IMR-90 (cell line): ENCODE data around the gene ZNF280C. TPM values are rescaled to one million over a fixed set of nuclear protein-coding genes. Genes with fewer than 3 reads are reported as not detected.
A peak's percentile ranks its signal among the peaks of the same experiment; 100 is the strongest.

Source experiments
- ATAC-seq: fragments of 200-7000 bp; cut with Tn5 transposase; 2 replicates; pipeline ENCODE4 v1.9.1; 2020; ENCODE audit warnings: low read depth, mild to moderate bottlenecking, moderate library complexity
- BruUV-seq: library from RNA; stranded (reverse); fragments of 400-500 nt; replicated peaks from 2 replicates; lab custom pipeline; 2021; lab: Mats Ljungman, UMichigan
- CTCF ChIA-PET: fragments of 300-600 bp; formaldehyde crosslinking; extraction: SDS; loops from one replicate; lab custom pipeline; 2021; ENCODE audit warnings: antibody characterized with exemption; lab: Yijun Ruan, JAX
- POLR2A ChIA-PET: fragments of 300-600 bp; sonication (Branson Sonifier 250); formaldehyde crosslinking; loops from one replicate; lab custom pipeline; 2022; ENCODE audit warnings: antibody characterized with exemption; ENCODE audit not compliant: unreplicated experiment; lab: Charles Lee
- DNase-seq: peaks from one replicate; pipeline ENCODE4 v3.0.0; 2013
- H2AFZ ChIP-seq: replicated peaks from 2 replicates; pipeline ENCODE3; 2013; ENCODE audit warnings: low read length, mild to moderate bottlenecking; ENCODE audit not compliant: poor library complexity
- H2AK5ac ChIP-seq: 2 replicates; pipeline ENCODE4 v1.6.1; 2013; ENCODE audit warnings: low read depth, low read length, inconsistent platforms
- H2AK9ac ChIP-seq: replicated peaks from 2 replicates; pipeline ENCODE3; 2013; ENCODE audit warnings: mild to moderate bottlenecking, low read depth, low read length, moderate library complexity; ENCODE audit not compliant: poor library complexity
- H2BK120ac ChIP-seq: 2 replicates; pipeline ENCODE4 v1.6.1; 2013; ENCODE audit warnings: low read depth, low read length, inconsistent platforms
- H2BK15ac ChIP-seq: 3 replicates; pipeline ENCODE4 v1.6.1; 2013; ENCODE audit warnings: low read depth, low read length, inconsistent platforms
- H2BK20ac ChIP-seq: 2 replicates; pipeline ENCODE4 v1.6.1; 2013; ENCODE audit warnings: low read depth, mild to moderate bottlenecking, inconsistent platforms, low read length, moderate library complexity
- H2BK5ac ChIP-seq: 2 replicates; pipeline ENCODE4 v1.6.1; 2013; ENCODE audit warnings: mild to moderate bottlenecking, low read depth, low read length, inconsistent platforms; ENCODE audit not compliant: poor library complexity, severe bottlenecking
- H3K14ac ChIP-seq: replicated peaks from 2 replicates; pipeline ENCODE4 v1.6.1; 2013; ENCODE audit warnings: low read depth, low read length, inconsistent platforms
- H3K18ac ChIP-seq: 2 replicates; pipeline ENCODE4 v1.6.1; 2013; ENCODE audit warnings: low read depth, low read length, control low read depth
- H3K23ac ChIP-seq: 2 replicates; pipeline ENCODE4 v1.6.1; 2013; ENCODE audit warnings: low read depth, low read length, inconsistent platforms
- H3K27ac ChIP-seq: 2 replicates; pipeline ENCODE4 v1.5.1; 2013; ENCODE audit warnings: mild to moderate bottlenecking, control low read depth, low read length; ENCODE audit not compliant: insufficient read depth
- H3K27me3 ChIP-seq: 2 replicates; pipeline ENCODE4 v1.6.1; 2013; ENCODE audit warnings: low read length; ENCODE audit not compliant: control insufficient read depth, insufficient read depth
- H3K36me3 ChIP-seq: 2 replicates; pipeline ENCODE4 v1.6.1; 2013; ENCODE audit warnings: low read length, mixed read lengths; ENCODE audit not compliant: control insufficient read depth, insufficient read depth
- H3K4ac ChIP-seq: 2 replicates; pipeline ENCODE4 v1.6.1; 2013; ENCODE audit warnings: low read depth, low read length, inconsistent platforms
- H3K4me1 ChIP-seq: 2 replicates; pipeline ENCODE4 v1.6.1; 2013; ENCODE audit warnings: low read length, mixed read lengths; ENCODE audit not compliant: control insufficient read depth, insufficient read depth
- H3K4me2 ChIP-seq: 2 replicates; pipeline ENCODE4 v1.6.1; 2013; ENCODE audit warnings: low read depth, mild to moderate bottlenecking, control low read depth, low read length, moderate library complexity
- H3K4me3 ChIP-seq: 2 replicates; pipeline ENCODE4 v1.5.1; 2013; ENCODE audit warnings: low read depth, mild to moderate bottlenecking, control low read depth, low read length, moderate library complexity; ENCODE audit not compliant: insufficient read depth
- H3K56ac ChIP-seq: 2 replicates; pipeline ENCODE4 v1.6.1; 2013; ENCODE audit warnings: low read length, inconsistent platforms; ENCODE audit not compliant: insufficient read depth; ENCODE audit errors: extremely low read depth
- H3K79me1 ChIP-seq, 2 experiments: 2 replicates each; pipeline ENCODE4 v1.6.1; 2013; ENCODE audit warnings: low read length in 2 of 2, inconsistent platforms in 1 of 2, low read depth in 1 of 2
- H3K9ac ChIP-seq: 2 replicates; pipeline ENCODE4 v1.6.1; 2013; ENCODE audit warnings: low read depth, low read length, control low read depth
- H3K9me1 ChIP-seq: 2 replicates; pipeline ENCODE4 v1.6.1; 2013; ENCODE audit warnings: low read length, inconsistent platforms; ENCODE audit not compliant: insufficient read depth
- H3K9me3 ChIP-seq: 2 replicates; pipeline ENCODE4 v1.6.1; 2013; ENCODE audit warnings: low read length; ENCODE audit not compliant: control insufficient read depth, insufficient read depth
- H4K20me1 ChIP-seq: 2 replicates; pipeline ENCODE4 v1.6.1; 2013; ENCODE audit warnings: low read length, inconsistent platforms; ENCODE audit not compliant: insufficient read depth
- H4K5ac ChIP-seq: 2 replicates; pipeline ENCODE4 v1.6.1; 2013; ENCODE audit warnings: mild to moderate bottlenecking, low read depth, low read length, control low read depth
- H4K8ac ChIP-seq, 2 experiments: 2 replicates each; pipeline ENCODE4 v1.6.1; 2013; ENCODE audit warnings: low read depth in 2 of 2, low read length in 2 of 2, control low read depth in 1 of 2, inconsistent platforms in 1 of 2
- H4K91ac ChIP-seq: 2 replicates; pipeline ENCODE4 v1.6.1; 2013; ENCODE audit warnings: low read depth, low read length, inconsistent platforms; ENCODE audit not compliant: insufficient read depth
- BHLHE40 ChIP-seq: fragments of 150-350 bp; IDR thresholded peaks from 2 replicates; pipeline ENCODE4 v1.6.1; 2016; ENCODE audit warnings: mild to moderate bottlenecking, low read depth, low read length
- CEBPB ChIP-seq: IDR thresholded peaks from 2 replicates; pipeline ENCODE4 v1.6.1; 2012; ENCODE audit warnings: low read depth, low read length, improper control_type of control experiment
- FOS ChIP-seq: fragments of 150-350 bp; IDR thresholded peaks from 2 replicates; pipeline ENCODE4 v1.6.1; 2016; ENCODE audit warnings: low read depth, low read length
- MAFK ChIP-seq: IDR thresholded peaks from 2 replicates; pipeline ENCODE4 v1.6.1; 2012; ENCODE audit warnings: low read depth, low read length, improper control_type of control experiment
- MAZ ChIP-seq: IDR thresholded peaks from 2 replicates; pipeline ENCODE4 v1.6.1; 2012; ENCODE audit warnings: low read depth, mild to moderate bottlenecking, low read length, improper control_type of control experiment, moderate library complexity, borderline replicate concordance
- MXI1 ChIP-seq: IDR thresholded peaks from 2 replicates; pipeline ENCODE4 v1.6.1; 2012; ENCODE audit warnings: low read depth, mild to moderate bottlenecking, low read length, moderate library complexity, borderline replicate concordance
- NFE2L2 ChIP-seq: fragments of 150-350 bp; IDR thresholded peaks from 2 replicates; pipeline ENCODE4 v1.6.1; 2016; ENCODE audit warnings: low read depth, mild to moderate bottlenecking, low read length
- POLR2A ChIP-seq: IDR thresholded peaks from 2 replicates; pipeline ENCODE4 v1.6.1; 2012; ENCODE audit warnings: mild to moderate bottlenecking, low read depth, low read length
- RAD21 ChIP-seq: IDR thresholded peaks from 2 replicates; pipeline ENCODE4 v1.6.1; 2012; ENCODE audit warnings: low read length, improper control_type of control experiment
- dilution Hi-C: fragments of 300-500 bp; cut with HindIII; formaldehyde crosslinking; loops from one replicate; pipeline ENCODE4 v1.14.3; 2018; ENCODE audit warnings: low sequenced_read_pairs; ENCODE audit not compliant: unreplicated experiment
- in situ Hi-C: fragments of 300-500 bp; cut with MboI; formaldehyde crosslinking; loops from 3 replicates; pipeline ENCODE4 v1.14.3; 2019; ENCODE audit warnings: low sequenced_read_pairs, inconsistent platforms, mixed read lengths
- intact Hi-C: fragments of 100-400 bp; cut with micrococcal nuclease; formaldehyde crosslinking; loops from 2 replicates; pipeline ENCODE4 v1.10.0; 2022
- polyA plus RNA-seq, 3 experiments: library from polyadenylated mRNA; depleted of rRNA; stranded (reverse); fragments of >200 nt; gene quantifications; 2 replicates each; pipeline ENCODE4 v1.2.3, GENCODE V29; 2012; ENCODE audit warnings: low replicate concordance in 1 of 3
- total RNA-seq: library from RNA; depleted of rRNA; stranded (reverse); fragments of >200 nt; gene quantifications from 2 replicates; pipeline ENCODE4 v1.2.3, GENCODE V29; 2012
- TF ChIP-seq, protein P1 (sequence below): conservative IDR thresholded peaks from 2 replicates; pipeline ENCODE4 v1.5.1; 2012; ENCODE audit warnings: mild to moderate bottlenecking, low read depth, low read length, improper control_type of control experiment
- TF ChIP-seq, protein P2 (sequence below): fragments of 150-350 bp; IDR thresholded peaks from 2 replicates; pipeline ENCODE4 v1.6.1; 2016; ENCODE audit warnings: low read depth, mild to moderate bottlenecking, low read length, moderate library complexity, borderline replicate concordance
- TF ChIP-seq, protein P3 (sequence below): fragments of 150-350 bp; IDR thresholded peaks from 2 replicates; pipeline ENCODE4 v1.6.1; 2017; ENCODE audit warnings: mild to moderate bottlenecking, antibody characterized with exemption, low read length, low read depth

Gene ZNF280C
- total and polyA plus RNA-seq, 2 of the 4 experiments (the other 2 are of a cell fraction) = 3.1 to 4.5 TPM

DNA sequence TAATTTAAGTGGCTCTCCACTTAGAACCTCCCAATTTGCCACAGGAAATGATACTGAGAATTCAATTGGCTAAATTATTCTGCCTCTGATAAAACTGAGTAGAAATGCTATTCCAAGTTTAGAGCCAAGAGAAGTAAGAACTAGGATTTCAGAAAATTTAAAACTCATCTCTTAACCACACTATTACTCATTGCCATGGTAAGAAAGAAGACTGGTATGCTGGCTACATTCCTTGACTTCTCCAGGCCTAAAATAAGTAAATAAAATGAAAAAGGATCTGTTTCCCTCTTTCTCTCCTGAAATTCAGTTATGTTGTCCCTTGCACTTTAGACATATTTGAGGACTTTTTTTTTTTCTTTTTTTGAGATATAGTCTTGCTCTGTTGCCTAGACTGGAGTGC, 23.3 kb downstream of the ZNF280C start:
- POLR2A ChIA-PET = no interaction called here
- Histone ChIP-seq H2BK5ac (peak overlapping the region; percentile 41), H4K91ac (no peak overlapping the region), H3K14ac (no peak overlapping the region), H3K9ac (no peak overlapping the region), H2BK120ac (no peak overlapping the region), H3K9me3 (no peaks in the 10 kb centered on the region), H2BK15ac (no peak overlapping the region), H3K27ac (peak overlapping the region; percentile 82; the same call in 1 of the 2 replicates), H3K4me3 (no peak overlapping the region), H2BK20ac (no peak overlapping the region), H3K23ac (no peak overlapping the region), H4K5ac (no peak overlapping the region), H3K36me3 (peaks cover 5% of the 10 kb centered on the region; the same call in 1 of the 2 replicates), H4K20me1 (no peaks in the 10 kb centered on the region), H2AK5ac (no peak overlapping the region), H3K4me1 (no peaks in the 10 kb centered on the region), H4K8ac (no peak overlapping the region), H3K18ac (no peak overlapping the region), H2AFZ (no peak overlapping the region), H3K4me2 (peak overlapping the region; percentile 17; the same call in 1 of the 2 replicates), H2AK9ac (no peak overlapping the region), H3K56ac (no peak overlapping the region), H3K4ac (no peak overlapping the region), H3K79me1 (peaks cover 0 to 6% of the 10 kb centered on the region in 2 experiments; a peak in 2 of 4 replicates), H3K27me3 (no peaks in the 10 kb centered on the region), H3K9me1 (peaks cover 4% of the 10 kb centered on the region; the same call in 1 of the 2 replicates)
- intact Hi-C loops (no loop called here), dilution Hi-C loops (no loop called here), in situ Hi-C loops (no loop called here)
- peak; percentile 78 for DNase-seq
- BruUV-seq = no TSS peak
- ATAC-seq = peak; percentile 79
- TF ChIP-seq, protein P1, sequence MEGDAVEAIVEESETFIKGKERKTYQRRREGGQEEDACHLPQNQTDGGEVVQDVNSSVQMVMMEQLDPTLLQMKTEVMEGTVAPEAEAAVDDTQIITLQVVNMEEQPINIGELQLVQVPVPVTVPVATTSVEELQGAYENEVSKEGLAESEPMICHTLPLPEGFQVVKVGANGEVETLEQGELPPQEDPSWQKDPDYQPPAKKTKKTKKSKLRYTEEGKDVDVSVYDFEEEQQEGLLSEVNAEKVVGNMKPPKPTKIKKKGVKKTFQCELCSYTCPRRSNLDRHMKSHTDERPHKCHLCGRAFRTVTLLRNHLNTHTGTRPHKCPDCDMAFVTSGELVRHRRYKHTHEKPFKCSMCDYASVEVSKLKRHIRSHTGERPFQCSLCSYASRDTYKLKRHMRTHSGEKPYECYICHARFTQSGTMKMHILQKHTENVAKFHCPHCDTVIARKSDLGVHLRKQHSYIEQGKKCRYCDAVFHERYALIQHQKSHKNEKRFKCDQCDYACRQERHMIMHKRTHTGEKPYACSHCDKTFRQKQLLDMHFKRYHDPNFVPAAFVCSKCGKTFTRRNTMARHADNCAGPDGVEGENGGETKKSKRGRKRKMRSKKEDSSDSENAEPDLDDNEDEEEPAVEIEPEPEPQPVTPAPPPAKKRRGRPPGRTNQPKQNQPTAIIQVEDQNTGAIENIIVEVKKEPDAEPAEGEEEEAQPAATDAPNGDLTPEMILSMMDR = no peak
- no peak for TF ChIP-seq CEBPB
- no peak for TF ChIP-seq NFE2L2
- TF ChIP-seq MXI1 = no peak
- TF ChIP-seq POLR2A = no peak
- TF ChIP-seq, protein P2, sequence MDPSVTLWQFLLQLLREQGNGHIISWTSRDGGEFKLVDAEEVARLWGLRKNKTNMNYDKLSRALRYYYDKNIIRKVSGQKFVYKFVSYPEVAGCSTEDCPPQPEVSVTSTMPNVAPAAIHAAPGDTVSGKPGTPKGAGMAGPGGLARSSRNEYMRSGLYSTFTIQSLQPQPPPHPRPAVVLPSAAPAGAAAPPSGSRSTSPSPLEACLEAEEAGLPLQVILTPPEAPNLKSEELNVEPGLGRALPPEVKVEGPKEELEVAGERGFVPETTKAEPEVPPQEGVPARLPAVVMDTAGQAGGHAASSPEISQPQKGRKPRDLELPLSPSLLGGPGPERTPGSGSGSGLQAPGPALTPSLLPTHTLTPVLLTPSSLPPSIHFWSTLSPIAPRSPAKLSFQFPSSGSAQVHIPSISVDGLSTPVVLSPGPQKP = no peak
- no peak for TF ChIP-seq MAZ
- no peak for TF ChIP-seq FOS
- TF ChIP-seq MAFK = no peak
- TF ChIP-seq RAD21 = no peak
- TF ChIP-seq, protein P3, sequence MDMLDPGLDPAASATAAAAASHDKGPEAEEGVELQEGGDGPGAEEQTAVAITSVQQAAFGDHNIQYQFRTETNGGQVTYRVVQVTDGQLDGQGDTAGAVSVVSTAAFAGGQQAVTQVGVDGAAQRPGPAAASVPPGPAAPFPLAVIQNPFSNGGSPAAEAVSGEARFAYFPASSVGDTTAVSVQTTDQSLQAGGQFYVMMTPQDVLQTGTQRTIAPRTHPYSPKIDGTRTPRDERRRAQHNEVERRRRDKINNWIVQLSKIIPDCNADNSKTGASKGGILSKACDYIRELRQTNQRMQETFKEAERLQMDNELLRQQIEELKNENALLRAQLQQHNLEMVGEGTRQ = no peak
- no peak for TF ChIP-seq BHLHE40
- CTCF ChIA-PET = interaction anchor here (1.4 kb wide), 1 partner anchor 14 kb away, joined by 3 read pairs; no protein-coding TSS in a partner anchor
